Measurements from ENCODE around the gene ZFC3H1.

GRCh38 chr12:71638499-71638898 lies 25.1 kb downstream of the ZFC3H1 start:
- TF ChIP-seq CTCF (IDR thresholded peaks at IDR 0.05) (no peak), POLR2A (IDR thresholded peaks at IDR 0.05) (no peak)

All from lower leg skin (tissue), 3 donors.